Stomach (tissue), 9 donors: Measurements from ENCODE around the gene FOXRED1. TPM values are rescaled to one million over a fixed set of nuclear protein-coding genes. Genes with fewer than 3 reads are reported as not detected.

Experiments used
- DNase-seq, 2 donors: peaks; one replicate each; pipeline versions ENCODE4 v3.0.0 to v3.0.0-alpha.2; 2013 to 2019
- H3K27ac ChIP-seq, 5 donors: fragments of 200-600 bp in 4 of 5; sonication (generic) in 4 of 5; one replicate each; pipeline ENCODE4 v1.5.1; 2013 to 2019; ENCODE audit warnings: mild to moderate bottlenecking in 1 of 5, moderate library complexity in 1 of 5
- H3K27me3 ChIP-seq, 3 donors: fragments of 200-600 bp; sonication (generic); one replicate each; pipeline ENCODE4 v1.5.1; 2017 to 2019; ENCODE audit warnings: mixed run types in 1 of 3
- H3K36me3 ChIP-seq, 4 donors: fragments of 200-600 bp; sonication (generic); 1 replicate in 3 of 4; 2 replicates in 1 of 4; pipeline ENCODE4 v1.5.1; 2016 to 2019
- H3K4me1 ChIP-seq, 4 donors: fragments of 200-600 bp; sonication (generic); one replicate each; pipeline ENCODE4 v1.5.1; 2016 to 2019
- H3K4me3 ChIP-seq, 4 donors: fragments of 200-600 bp; sonication (generic) in 3 of 4; one replicate each; pipeline ENCODE4 v1.5.1; 2016 to 2019; ENCODE audit warnings: mild to moderate bottlenecking in 1 of 4
- H3K9me3 ChIP-seq, 4 donors: fragments of 200-600 bp; sonication (generic); one replicate each; pipeline ENCODE4 v1.5.1; 2016 to 2019
- CTCF ChIP-seq, 7 experiments: fragments of 450-650 bp in 4 of 7; fragments of 200-600 bp in 3 of 7; sonication (generic) in 3 of 7; IDR thresholded peaks; one replicate each; pipeline ENCODE4 v1.5.1; 2016 to 2019; ENCODE audit warnings: antibody characterized with exemption in 7 of 7, control low read depth in 2 of 7, mild to moderate bottlenecking in 1 of 7
- EP300 ChIP-seq: sonication (generic); formaldehyde crosslinking; IDR thresholded peaks from one replicate; pipeline ENCODE4 v1.6.1; 2017; ENCODE audit warnings: antibody characterized with exemption
- POLR2A ChIP-seq, 4 donors: fragments of 450-650 bp; IDR thresholded peaks; one replicate each; pipeline ENCODE4 v1.6.1; 2016; ENCODE audit warnings: antibody characterized with exemption in 4 of 4, control low read depth in 2 of 4, mild to moderate bottlenecking in 1 of 4, moderate library complexity in 1 of 4
- POLR2AphosphoS5 ChIP-seq, 3 donors: sonication (generic); formaldehyde crosslinking; IDR thresholded peaks; one replicate each; pipeline ENCODE4 v1.6.1; 2016; ENCODE audit warnings: antibody characterized with exemption in 3 of 3
- WGBS, 5 donors: extraction: QIAGEN DNeasy Blood & Tissue Kit in 3 of 5; methylation state at CpG; one replicate each; pipeline versions ENCODE4 v1.1.5 to v1.1.7; 2013 to 2018; 5-methylcytosine and 5-hydroxymethylcytosine counted together
- intact Hi-C: fragments of 100-400 bp; cut with DNase I; formaldehyde crosslinking; loops from one replicate; pipeline ENCODE4 v1.15.1; 2023; ENCODE audit warnings: low total_unique reads
- polyA plus RNA-seq, 3 donors: library from polyadenylated mRNA; stranded (reverse); fragments of 200-250 nt; gene quantifications; one replicate each; pipeline ENCODE4 v1.2.3, GENCODE V29; 2013
- total RNA-seq, 5 donors: library from RNA; depleted of rRNA; stranded (reverse); fragments of >200 nt; gene quantifications; one replicate each; pipeline versions ENCODE4 v1.1.0 to v1.2.3, GENCODE V29; 2014 to 2016
- donor health status: healthy with polysubstance abuse.
- donor health status: Bipolar disorder and iron deficiency.
- donor health status: healthy.

The FOXRED1 gene
- total and polyA plus RNA-seq, 8 donors: 5.4 to 26.3 (median 17.4) TPM

- WGBS, 5 donors: 81 to 87% (median 83%) methylated on average over 6 of the region's 6 CpGs
- no peaks in the 10 kb centered on the region for H3K9me3 ChIP-seq
- no peak overlapping the region for H3K4me3 ChIP-seq
- H3K27me3 ChIP-seq: no peaks in the 10 kb centered on the region
- H3K4me1 ChIP-seq: peaks cover 8 to 47% (median 24%) of the 10 kb centered on the region in 4 donors
- no peak for TF ChIP-seq POLR2AphosphoS5 (IDR thresholded peaks at IDR 0.05)
- TF ChIP-seq CTCF (IDR thresholded peaks at IDR 0.05): no peak
- TF ChIP-seq EP300: no peak
- TF ChIP-seq POLR2A (IDR thresholded peaks at IDR 0.05): no peak
- no peak for DNase-seq
- H3K27ac ChIP-seq: peak overlapping the region in 2 of 5 donors; percentile 40 to 91
- H3K36me3 ChIP-seq: peaks cover 9 to 25% (median 19%) of the 10 kb centered on the region in 4 donors
- intact Hi-C loops: no loop called here
Observed at GRCh38 chr11:126281245-126281644, 12.3 kb downstream of the FOXRED1 start.

- no peak for DNase-seq
Observed at GRCh38 chr11:126281666-126282175, 12.8 kb downstream of the FOXRED1 start.

DNA sequence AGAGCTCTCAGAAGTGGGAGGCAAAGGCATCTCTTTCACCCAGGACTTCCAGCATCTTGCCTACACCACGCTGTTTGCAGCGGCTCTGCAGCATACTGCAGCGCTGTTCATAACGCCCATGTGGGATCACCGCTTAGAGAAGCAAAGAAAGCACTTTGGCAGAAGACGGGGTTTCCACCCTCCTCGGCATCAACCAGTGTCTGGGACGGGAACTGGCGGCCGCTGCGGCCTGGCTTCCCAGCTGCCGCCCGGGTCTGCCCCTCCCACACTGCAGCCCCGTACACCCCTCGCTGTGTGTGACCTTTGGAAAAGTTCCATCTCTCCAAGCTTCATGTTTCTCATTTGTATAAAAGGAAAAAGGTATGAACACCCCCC, 13.4 kb downstream of the FOXRED1 start:
- Histone ChIP-seq H3K4me3 (peak overlapping the region; percentile 69 to 88 (median 80)), H3K4me1 (peaks cover 8 to 47% (median 24%) of the 10 kb centered on the region in 4 donors), H3K9me3 (no peaks in the 10 kb centered on the region), H3K27me3 (no peaks in the 10 kb centered on the region), H3K27ac (peak overlapping the region; percentile 90 to 100 (median 91)), H3K36me3 (peaks cover 2 to 14% (median 12%) of the 10 kb centered on the region in 4 donors)
- DNase-seq: peak; percentile 34 to 81
- intact Hi-C loops: no loop called here
- no peak for TF ChIP-seq POLR2AphosphoS5 (IDR thresholded peaks at IDR 0.05)
- no peak for TF ChIP-seq POLR2A (IDR thresholded peaks at IDR 0.05)
- no peak for TF ChIP-seq CTCF (IDR thresholded peaks at IDR 0.05)
- no peak for TF ChIP-seq EP300
- 0 to 5% (median 1%) methylated on average over 8 to 15 of the region's 15 CpGs for WGBS, 5 donors

More at GRCh38 chr11:126281666-126282175, 12.8 kb downstream of the FOXRED1 start:
- TF ChIP-seq CTCF (IDR thresholded peaks at IDR 0.05) (no peak), EP300 (no peak), POLR2AphosphoS5 (IDR thresholded peaks at IDR 0.05) (no peak), POLR2A (IDR thresholded peaks at IDR 0.05) (no peak)
- Histone ChIP-seq H3K4me3 (peak overlapping the region in 3 of 4 donors; percentile 69 to 81 (median 79)), H3K27me3 (no peaks in the 10 kb centered on the region), H3K9me3 (no peaks in the 10 kb centered on the region), H3K36me3 (peaks cover 9 to 21% (median 16%) of the 10 kb centered on the region in 4 donors), H3K4me1 (peaks cover 8 to 47% (median 24%) of the 10 kb centered on the region in 4 donors), H3K27ac (peak overlapping the region in 4 of 5 donors; percentile 90 to 100 (median 94))
- intact Hi-C loops: no loop called here
- WGBS, 5 donors: 92 to 96% (median 92%) methylated on average over 10 of the region's 10 CpGs

DNA sequence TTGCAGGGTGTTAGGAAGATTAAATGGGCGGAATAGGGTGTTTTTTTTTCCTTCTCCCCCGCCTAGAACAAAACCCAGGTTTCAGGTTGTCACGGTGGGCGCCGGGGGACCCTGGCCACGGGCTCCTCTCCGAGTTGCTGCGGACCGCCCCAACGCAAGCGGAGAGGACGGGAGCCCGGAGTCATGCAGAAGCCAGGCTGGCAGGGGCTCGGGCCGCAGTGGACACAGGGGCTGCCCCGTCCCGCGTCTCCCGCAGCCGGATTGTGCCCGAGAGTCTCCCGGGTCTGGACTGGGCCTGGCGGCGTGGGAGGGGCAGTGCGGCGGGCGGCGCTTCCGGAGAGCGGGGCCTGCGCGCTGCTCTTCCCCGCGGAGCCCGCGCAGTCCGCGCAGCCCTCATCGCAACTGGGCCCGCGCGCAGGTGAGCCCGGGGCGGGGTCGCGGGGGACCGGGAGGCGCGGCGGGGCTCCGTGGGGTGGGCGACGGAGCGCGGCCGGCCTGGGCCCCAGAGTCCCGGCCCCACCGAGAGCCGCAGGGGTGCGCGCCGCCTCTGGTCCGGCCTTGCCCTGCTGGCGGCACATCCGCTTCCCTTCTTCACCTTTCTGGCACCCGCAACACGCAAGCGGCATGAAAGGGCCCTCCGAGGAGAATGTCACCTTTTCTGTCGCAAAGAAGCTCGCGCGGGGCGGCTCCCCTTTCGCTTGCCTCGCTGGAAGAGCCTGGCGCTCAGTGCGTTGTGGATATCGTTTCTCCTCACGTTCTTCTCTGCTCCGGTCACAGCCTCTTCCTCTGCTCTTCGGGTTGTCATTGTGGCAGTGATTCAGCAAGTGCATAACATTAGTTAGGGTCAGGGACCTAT, 14.0 kb downstream of the FOXRED1 start, which contains the start of gene TIRAP:
Gene TIRAP (plus strand): TSS at position 358 of the 856 bp plus-strand sequence. CDS start 7,802 bp downstream, outside the sequence.
- H3K27ac ChIP-seq: peak within 1 kb of the TSS; percentile 90 to 100 (median 91)
- H3K27me3 ChIP-seq: no peaks in the 10 kb centered on the region
- WGBS, 5 donors: 0 to 1% (median 0%) methylated on average over 19 to 82 of the region's 82 CpGs
- H3K4me1 ChIP-seq: peaks cover 8 to 47% (median 24%) of the 10 kb centered on the region in 4 donors
- intact Hi-C loops: no loop called here
- TF ChIP-seq POLR2A (IDR thresholded peaks at IDR 0.05) (no peak), CTCF (IDR thresholded peaks at IDR 0.05) (peak in 3 of 7 experiments; percentile 4 to 41 (median 11)), POLR2AphosphoS5 (IDR thresholded peaks at IDR 0.05) (peak; percentile 14 to 67 (median 65)), EP300 (no peak)
- H3K9me3 ChIP-seq: no peaks in the 10 kb centered on the region
- H3K4me3 ChIP-seq: peak within 1 kb of the TSS; percentile 69 to 88 (median 80)
- H3K36me3 ChIP-seq: peaks cover 0 to 14% (median 10%) of the 10 kb centered on the region in 4 donors
- DNase-seq: peak; percentile 73 to 87
